ENCODE results near the gene GAS2. TPM values are rescaled to one million over a fixed set of nuclear protein-coding genes. Genes with fewer than 3 reads are reported as not detected.

Gene GAS2

GRCh38 chr11:22851477-22851876 lies 185.1 kb downstream of the GAS2 start:
- H3K27ac ChIP-seq (ENCODE audit: low read length, poor library complexity, severe bottlenecking): no peak overlapping the region
- no peaks in the 10 kb centered on the region for H3K27me3 ChIP-seq (ENCODE audit: control insufficient read depth in 1 of 2, insufficient read depth in 1 of 2, low read length in 2 of 2)
- H3K4me2 ChIP-seq (ENCODE audit: low read length, poor library complexity, severe bottlenecking): no peak overlapping the region
- no peaks in the 10 kb centered on the region for H3K79me1 ChIP-seq (replicated peaks; ENCODE audit: low read length, poor library complexity, severe bottlenecking)
- no peak overlapping the region for H3K4ac ChIP-seq (ENCODE audit: low read depth in 1 of 2, low read length in 2 of 2)
- no peak overlapping the region for H2AK5ac ChIP-seq (ENCODE audit: low read length, severe bottlenecking)
- no peak overlapping the region for H2BK120ac ChIP-seq (ENCODE audit: low read depth, low read length)
- H2BK5ac ChIP-seq (ENCODE audit: low read depth, low read length, poor library complexity, severe bottlenecking): no peak overlapping the region
- H4K91ac ChIP-seq (ENCODE audit: low read length): no peak overlapping the region
- H3K14ac ChIP-seq (ENCODE audit: low read length in 2 of 2): no peak overlapping the region
- DNase-seq: peak; percentile 12
- no peak overlapping the region for H2BK15ac ChIP-seq (ENCODE audit: low read depth, poor library complexity, severe bottlenecking)
- H3K4me1 ChIP-seq (ENCODE audit: control insufficient read depth, insufficient read depth, low read depth, low read length): no peaks in the 10 kb centered on the region
- H2AFZ ChIP-seq (ENCODE audit: low read depth, low read length): no peak overlapping the region
- H4K8ac ChIP-seq (ENCODE audit: low read length): no peak overlapping the region
- H3K9ac ChIP-seq (ENCODE audit: low read length): no peak overlapping the region
- no peak overlapping the region for H3K18ac ChIP-seq (ENCODE audit: low read depth in 1 of 2, low read length in 2 of 2)
- no peak overlapping the region for H3K4me3 ChIP-seq (ENCODE audit: insufficient read depth in 1 of 2, low read depth in 1 of 2, low read length in 2 of 2)
- no peaks in the 10 kb centered on the region for H3K9me3 ChIP-seq (ENCODE audit: control insufficient read depth, low read length)
- no peak overlapping the region for H2BK12ac ChIP-seq (ENCODE audit: low read length in 2 of 2)
- no peak overlapping the region for H3K23ac ChIP-seq (ENCODE audit: low read length in 2 of 2)
- no peaks in the 10 kb centered on the region for H3K36me3 ChIP-seq (ENCODE audit: control insufficient read depth in 1 of 2, insufficient read depth in 2 of 2, low read depth in 1 of 2, low read length in 2 of 2)

DNA sequence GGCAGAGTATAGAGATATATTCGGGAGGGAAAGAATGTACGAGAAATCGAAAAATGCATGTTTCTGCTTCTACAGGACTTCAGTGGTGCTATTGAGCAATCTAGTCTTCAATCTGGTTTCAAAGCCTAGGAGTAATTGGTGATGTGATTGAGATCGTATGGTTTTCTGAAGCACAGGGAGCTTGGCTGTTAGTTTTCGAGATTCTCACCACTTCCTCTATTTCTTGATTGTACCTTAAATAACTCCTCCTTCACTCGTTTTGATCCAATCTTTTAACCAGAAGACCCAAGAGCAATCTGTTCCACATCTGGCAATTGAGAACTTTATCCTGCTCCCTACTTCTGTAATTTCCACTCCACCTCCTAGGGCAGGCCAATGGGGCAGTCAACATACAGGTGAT lies 193.3 kb downstream of the GAS2 start:
- Histone ChIP-seq H2BK12ac (ENCODE audit: low read length in 2 of 2) (no peak overlapping the region), H3K27ac (ENCODE audit: low read length, poor library complexity, severe bottlenecking) (no peak overlapping the region), H3K36me3 (ENCODE audit: control insufficient read depth in 1 of 2, insufficient read depth in 2 of 2, low read depth in 1 of 2, low read length in 2 of 2) (no peaks in the 10 kb centered on the region), H2AFZ (ENCODE audit: low read depth, low read length) (no peak overlapping the region), H3K4me2 (ENCODE audit: low read length, poor library complexity, severe bottlenecking) (no peak overlapping the region), H3K27me3 (ENCODE audit: control insufficient read depth in 1 of 2, insufficient read depth in 1 of 2, low read length in 2 of 2) (no peaks in the 10 kb centered on the region), H2BK15ac (ENCODE audit: low read depth, poor library complexity, severe bottlenecking) (no peak overlapping the region), H3K4ac (ENCODE audit: low read depth in 1 of 2, low read length in 2 of 2) (no peak overlapping the region), H3K18ac (ENCODE audit: low read depth in 1 of 2, low read length in 2 of 2) (no peak overlapping the region), H3K4me1 (ENCODE audit: control insufficient read depth, insufficient read depth, low read depth, low read length) (no peaks in the 10 kb centered on the region), H4K8ac (ENCODE audit: low read length) (no peak overlapping the region), H2AK5ac (ENCODE audit: low read length, severe bottlenecking) (no peak overlapping the region), H3K9me3 (ENCODE audit: control insufficient read depth, low read length) (no peaks in the 10 kb centered on the region), H2BK120ac (ENCODE audit: low read depth, low read length) (no peak overlapping the region), H3K14ac (ENCODE audit: low read length in 2 of 2) (no peak overlapping the region), H3K23ac (ENCODE audit: low read length in 2 of 2) (no peak overlapping the region), H3K9ac (ENCODE audit: low read length) (no peak overlapping the region), H3K4me3 (ENCODE audit: insufficient read depth in 1 of 2, low read depth in 1 of 2, low read length in 2 of 2) (no peak overlapping the region), H2BK5ac (ENCODE audit: low read depth, low read length, poor library complexity, severe bottlenecking) (no peak overlapping the region), H4K91ac (ENCODE audit: low read length) (no peak overlapping the region), H3K79me1 (replicated peaks; ENCODE audit: low read length, poor library complexity, severe bottlenecking) (no peaks in the 10 kb centered on the region)
- 84% methylated on average over 6 of the region's 6 CpGs for WGBS
- no peak for DNase-seq

DNA sequence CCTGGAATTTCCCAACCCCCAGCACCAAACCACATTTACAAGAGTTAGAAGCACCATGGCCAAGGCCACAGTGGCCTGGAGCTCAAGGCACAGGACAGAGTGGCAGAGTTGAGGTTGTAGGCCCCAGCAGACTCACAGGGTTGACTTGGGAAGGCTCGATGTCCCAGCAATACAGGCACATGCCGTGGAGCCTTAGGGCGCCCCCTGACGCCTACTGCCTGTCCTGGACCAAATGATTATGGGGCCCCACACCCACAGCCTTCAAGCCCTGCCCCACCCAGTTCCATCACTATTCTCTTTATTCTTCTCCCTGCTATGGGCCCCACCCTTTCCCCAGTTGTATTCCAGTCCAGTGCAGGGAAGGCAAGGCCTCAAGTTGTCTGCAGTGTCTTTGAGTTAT lies 193.8 kb downstream of the GAS2 start, which contains the start of gene CCDC179:
TSS of gene CCDC179 (minus strand) at position 234 of the 400 bp plus-strand sequence. CDS start at position 181, 53 bp downstream.
- H3K27me3 ChIP-seq (ENCODE audit: control insufficient read depth in 1 of 2, insufficient read depth in 1 of 2, low read length in 2 of 2): no peaks in the 10 kb centered on the region
- H2BK120ac ChIP-seq (ENCODE audit: low read depth, low read length): no peak within 1 kb of the TSS
- H3K9ac ChIP-seq (ENCODE audit: low read length): no peak within 1 kb of the TSS
- no peak within 1 kb of the TSS for H2BK15ac ChIP-seq (ENCODE audit: low read depth, poor library complexity, severe bottlenecking)
- no peaks in the 10 kb centered on the region for H3K36me3 ChIP-seq (ENCODE audit: control insufficient read depth in 1 of 2, insufficient read depth in 2 of 2, low read depth in 1 of 2, low read length in 2 of 2)
- DNase-seq: no peak
- no peak within 1 kb of the TSS for H2BK5ac ChIP-seq (ENCODE audit: low read depth, low read length, poor library complexity, severe bottlenecking)
- H2BK12ac ChIP-seq (ENCODE audit: low read length in 2 of 2): no peak within 1 kb of the TSS
- no peaks in the 10 kb centered on the region for H3K4me1 ChIP-seq (ENCODE audit: control insufficient read depth, insufficient read depth, low read depth, low read length)
- H3K4me2 ChIP-seq (ENCODE audit: low read length, poor library complexity, severe bottlenecking): no peak within 1 kb of the TSS
- no peak within 1 kb of the TSS for H3K23ac ChIP-seq (ENCODE audit: low read length in 2 of 2)
- H4K8ac ChIP-seq (ENCODE audit: low read length): no peak within 1 kb of the TSS
- 98% methylated on average over 4 of the region's 4 CpGs for WGBS
- H3K14ac ChIP-seq (ENCODE audit: low read length in 2 of 2): no peak within 1 kb of the TSS
- H3K79me1 ChIP-seq (replicated peaks; ENCODE audit: low read length, poor library complexity, severe bottlenecking): no peaks in the 10 kb centered on the region
- H3K27ac ChIP-seq (ENCODE audit: low read length, poor library complexity, severe bottlenecking): no peak within 1 kb of the TSS
- no peaks in the 10 kb centered on the region for H3K9me3 ChIP-seq (ENCODE audit: control insufficient read depth, low read length)
- H3K18ac ChIP-seq (ENCODE audit: low read depth in 1 of 2, low read length in 2 of 2): no peak within 1 kb of the TSS
- H4K91ac ChIP-seq (ENCODE audit: low read length): no peak within 1 kb of the TSS
- H2AK5ac ChIP-seq (ENCODE audit: low read length, severe bottlenecking): no peak within 1 kb of the TSS
- H2AFZ ChIP-seq (ENCODE audit: low read depth, low read length): no peak within 1 kb of the TSS
- H3K4me3 ChIP-seq (ENCODE audit: insufficient read depth in 1 of 2, low read depth in 1 of 2, low read length in 2 of 2): no peak within 1 kb of the TSS
- H3K4ac ChIP-seq (ENCODE audit: low read depth in 1 of 2, low read length in 2 of 2): no peak within 1 kb of the TSS

Small RNAs within 50 kb of the gene (small RNA-seq; reads per million reads assigned to genes)
- gene RNA5SP338 (ENCODE audit: low read depth): not detected

Measured in mesenchymal stem cell (in vitro differentiated cells and primary cell).